Measurements from ENCODE around the gene SYNGR2. TPM values are rescaled to one million over a fixed set of nuclear protein-coding genes. Genes with fewer than 3 reads are reported as not detected.

Gene SYNGR2
- total RNA-seq, 3 donors from 2014 or later = 90.4 to 202 (median 196) TPM

DNA sequence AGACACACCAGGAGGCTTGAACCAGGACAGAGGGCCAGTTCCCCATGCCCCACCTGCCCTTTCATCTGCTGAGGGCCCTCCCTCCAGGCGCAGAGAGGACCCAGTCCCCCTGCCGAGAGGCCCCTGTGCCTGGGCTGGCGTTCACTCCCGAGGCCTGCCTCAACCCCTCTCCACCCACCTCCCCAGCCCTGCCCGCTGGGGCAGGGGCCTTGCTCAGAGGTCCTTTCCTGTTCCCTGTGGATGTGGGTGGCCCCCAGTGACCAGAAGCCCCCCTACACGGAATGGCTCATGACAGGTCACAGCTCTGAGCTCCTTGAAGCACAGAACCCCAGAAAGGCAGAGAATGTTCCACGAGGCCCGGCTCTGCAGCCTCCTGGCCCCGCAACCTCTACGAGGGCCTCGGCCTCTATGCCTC is 46.6 kb upstream of the SYNGR2 start:
- H3K4me3 ChIP-seq = no peak overlapping the region
- H3K9me3 ChIP-seq = no peaks in the 10 kb centered on the region
- H3K36me3 ChIP-seq (ENCODE audit: low read depth) = no peaks in the 10 kb centered on the region
- ATAC-seq (no peak), DNase-seq (peak in 1 of 3 donors; percentile 32)
- peaks cover 18% of the 10 kb centered on the region for H3K4me1 ChIP-seq (ENCODE audit: low read depth)
- TF ChIP-seq, protein P1, sequence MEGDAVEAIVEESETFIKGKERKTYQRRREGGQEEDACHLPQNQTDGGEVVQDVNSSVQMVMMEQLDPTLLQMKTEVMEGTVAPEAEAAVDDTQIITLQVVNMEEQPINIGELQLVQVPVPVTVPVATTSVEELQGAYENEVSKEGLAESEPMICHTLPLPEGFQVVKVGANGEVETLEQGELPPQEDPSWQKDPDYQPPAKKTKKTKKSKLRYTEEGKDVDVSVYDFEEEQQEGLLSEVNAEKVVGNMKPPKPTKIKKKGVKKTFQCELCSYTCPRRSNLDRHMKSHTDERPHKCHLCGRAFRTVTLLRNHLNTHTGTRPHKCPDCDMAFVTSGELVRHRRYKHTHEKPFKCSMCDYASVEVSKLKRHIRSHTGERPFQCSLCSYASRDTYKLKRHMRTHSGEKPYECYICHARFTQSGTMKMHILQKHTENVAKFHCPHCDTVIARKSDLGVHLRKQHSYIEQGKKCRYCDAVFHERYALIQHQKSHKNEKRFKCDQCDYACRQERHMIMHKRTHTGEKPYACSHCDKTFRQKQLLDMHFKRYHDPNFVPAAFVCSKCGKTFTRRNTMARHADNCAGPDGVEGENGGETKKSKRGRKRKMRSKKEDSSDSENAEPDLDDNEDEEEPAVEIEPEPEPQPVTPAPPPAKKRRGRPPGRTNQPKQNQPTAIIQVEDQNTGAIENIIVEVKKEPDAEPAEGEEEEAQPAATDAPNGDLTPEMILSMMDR (IDR thresholded peaks at IDR 0.05) = no peak
- intact Hi-C loops (cut with DNase I, micrococcal nuclease) = no loop called here

DNA sequence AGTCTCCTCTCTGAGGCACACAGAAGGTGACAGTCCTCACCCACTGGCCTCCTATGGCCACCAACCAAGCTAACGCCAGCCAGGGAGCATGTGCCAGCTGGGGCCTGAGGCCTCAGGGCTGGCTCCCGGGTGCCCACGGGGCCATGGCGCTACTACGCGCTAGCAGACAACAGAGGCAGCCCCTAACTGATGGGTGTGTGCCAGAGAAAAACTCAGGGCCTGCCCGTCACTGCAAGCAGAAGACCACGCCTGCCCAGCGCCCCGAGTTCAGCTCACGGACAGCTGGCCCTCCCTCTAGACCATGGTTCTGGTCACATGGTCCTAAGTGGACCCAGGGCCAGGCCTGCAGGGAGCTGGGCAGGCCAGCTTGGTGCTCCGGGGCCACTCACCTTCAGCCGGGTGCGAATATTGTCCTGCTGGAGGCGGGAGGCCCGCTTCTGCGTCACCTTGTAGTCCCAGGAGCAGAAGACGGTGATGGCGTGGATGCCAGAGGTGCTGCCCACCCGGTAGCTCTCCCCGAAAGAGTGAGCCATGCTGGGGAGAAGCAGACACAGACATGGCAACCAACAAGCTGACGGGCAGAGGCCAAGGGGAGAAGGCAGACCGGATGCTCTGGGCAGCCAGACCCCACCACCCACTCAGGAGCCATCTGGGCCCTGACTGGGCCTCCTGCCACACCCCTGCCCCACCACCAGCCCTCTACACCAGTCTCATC is 46.0 kb upstream of the SYNGR2 start:
- H3K36me3 ChIP-seq (ENCODE audit: low read depth) = no peaks in the 10 kb centered on the region
- no peak overlapping the region for H3K4me3 ChIP-seq
- no peaks in the 10 kb centered on the region for H3K9me3 ChIP-seq
- intact Hi-C loops (cut with DNase I, micrococcal nuclease) = no loop called here
- DNase-seq (peak in 2 of 3 donors; percentile 28 to 53), ATAC-seq (no peak)
- TF ChIP-seq, protein P1 (IDR thresholded peaks at IDR 0.05) = no peak
- H3K4me1 ChIP-seq (ENCODE audit: low read depth) = peaks cover 23% of the 10 kb centered on the region

DNA sequence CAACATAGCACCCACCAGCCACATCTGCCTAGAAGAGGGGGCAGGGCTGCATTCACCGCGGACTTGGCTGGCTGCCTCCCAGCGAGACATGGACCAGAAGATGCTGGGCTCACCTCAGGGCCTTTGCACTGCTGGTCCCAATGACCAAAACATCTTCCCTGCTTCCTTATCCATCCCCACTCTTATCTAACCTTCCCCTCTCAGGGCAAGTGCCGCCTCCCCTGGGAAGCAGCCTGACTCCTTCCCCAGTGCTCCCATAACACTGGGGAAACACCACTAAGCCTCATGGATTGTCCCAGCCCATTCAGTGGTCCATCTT is 45.5 kb upstream of the SYNGR2 start:
- Histone ChIP-seq H3K4me1 (ENCODE audit: low read depth) (peaks cover 21% of the 10 kb centered on the region), H3K36me3 (ENCODE audit: low read depth) (no peaks in the 10 kb centered on the region), H3K9me3 (no peaks in the 10 kb centered on the region), H3K4me3 (no peak overlapping the region)
- intact Hi-C loops (cut with DNase I, micrococcal nuclease) = no loop called here
- DNase-seq (peak in 2 of 3 donors; percentile 30 to 46), ATAC-seq (no peak)
- TF ChIP-seq, protein P1 (IDR thresholded peaks at IDR 0.05) = no peak

DNA sequence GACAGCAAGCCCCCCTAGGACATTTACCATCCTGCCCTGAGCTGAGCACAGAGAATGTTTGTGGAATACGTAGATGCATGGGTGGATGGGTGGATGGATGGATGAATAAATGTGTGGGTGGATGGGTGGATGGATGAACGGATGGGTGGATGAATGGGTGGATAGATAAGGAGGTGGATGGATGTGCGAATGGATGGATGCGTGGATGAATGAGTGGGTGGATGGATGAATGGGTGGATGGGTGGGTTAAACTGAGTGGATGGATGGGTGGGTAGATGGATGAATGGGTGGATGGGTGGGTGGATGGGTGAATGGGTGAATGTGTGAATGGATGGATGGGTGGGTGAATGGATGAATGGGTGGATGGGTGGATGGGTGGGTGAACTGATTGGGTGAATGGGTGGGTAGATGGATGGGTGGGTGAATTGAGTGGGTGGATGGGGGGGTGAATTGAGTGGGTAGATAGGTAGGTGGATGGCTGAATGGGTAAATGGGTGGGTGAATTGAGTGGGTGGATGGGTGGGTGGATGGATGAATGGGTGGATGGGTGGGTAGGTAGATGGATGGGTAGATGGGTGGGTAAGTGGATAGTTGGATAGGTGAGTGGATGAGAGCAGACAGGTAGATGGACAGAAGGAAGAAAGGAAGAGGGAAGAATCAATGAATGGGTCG is 45.0 kb upstream of the SYNGR2 start:
- Histone ChIP-seq H3K4me3 (no peak overlapping the region), H3K36me3 (ENCODE audit: low read depth) (no peaks in the 10 kb centered on the region), H3K9me3 (no peaks in the 10 kb centered on the region), H3K4me1 (ENCODE audit: low read depth) (peaks cover 20% of the 10 kb centered on the region)
- DNase-seq (no peak), ATAC-seq (no peak)
- TF ChIP-seq, protein P1 (IDR thresholded peaks at IDR 0.05) = no peak
- intact Hi-C loops (cut with DNase I, micrococcal nuclease) = no loop called here

DNA sequence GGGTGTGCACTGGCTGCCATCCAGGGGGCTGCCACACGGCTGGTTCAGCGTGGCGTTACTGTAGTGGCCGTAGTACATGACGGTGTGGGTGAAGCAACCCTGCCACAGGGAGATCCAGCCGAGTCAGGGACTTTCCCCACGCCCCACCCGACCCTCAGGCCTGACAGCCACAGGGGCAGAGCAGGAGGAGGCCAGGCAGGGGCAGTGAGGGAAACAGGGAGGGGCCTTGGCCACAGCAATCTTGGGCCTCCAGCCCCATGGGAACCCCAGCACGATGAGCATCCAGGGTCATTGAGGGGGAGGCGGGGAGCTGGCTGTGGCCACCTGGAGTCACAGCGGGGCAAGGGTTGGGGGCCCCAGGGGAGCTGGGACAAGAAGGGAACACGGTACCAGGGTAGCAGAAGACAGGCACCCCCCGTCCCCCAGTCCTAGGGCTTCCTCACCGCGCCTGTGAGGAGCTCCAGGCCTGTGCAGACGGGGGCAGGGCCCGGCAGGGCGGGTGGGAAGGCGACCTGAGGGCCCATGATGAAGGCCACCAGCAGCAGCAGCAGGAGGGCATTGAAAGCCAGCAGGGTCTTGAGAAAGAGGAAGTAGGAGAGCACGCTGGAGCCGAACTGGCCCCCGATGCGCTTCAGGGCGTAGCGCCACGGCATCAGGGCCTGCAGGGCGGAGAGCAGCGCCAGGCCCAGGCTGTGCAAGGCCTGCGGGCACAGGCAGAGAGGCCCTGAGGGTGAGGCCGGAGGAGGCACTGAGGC is 44.1 kb upstream of the SYNGR2 start:
- H3K36me3 ChIP-seq (ENCODE audit: low read depth) = no peaks in the 10 kb centered on the region
- H3K9me3 ChIP-seq = no peaks in the 10 kb centered on the region
- ATAC-seq (no peak), DNase-seq (peak in 2 of 3 donors; percentile 51 to 79)
- intact Hi-C loops (cut with DNase I, micrococcal nuclease) = no loop called here
- peaks cover 21% of the 10 kb centered on the region for H3K4me1 ChIP-seq (ENCODE audit: low read depth)
- TF ChIP-seq, protein P1 (IDR thresholded peaks at IDR 0.05) = no peak
- no peak overlapping the region for H3K4me3 ChIP-seq

All from mucosa of descending colon (tissue), 3 donors.